ENCODE measurements around the gene RIT2. TPM values are rescaled to one million over a fixed set of nuclear protein-coding genes. Genes with fewer than 3 reads are reported as not detected.

Gene RIT2
- total RNA-seq, 1 donor from 2014 or later, result not detected

- H3K4me3 ChIP-seq (ENCODE audit: low read depth, low read length), result no peak overlapping the region
- H3K27me3 ChIP-seq (ENCODE audit: control insufficient read depth, insufficient read depth, low read length), result no peaks in the 10 kb centered on the region
- H3K36me3 ChIP-seq (ENCODE audit: control insufficient read depth, insufficient read depth, low read length), result no peaks in the 10 kb centered on the region
- no peak for TF ChIP-seq CTCF (IDR thresholded peaks at IDR 0.05; ENCODE audit: insufficient read depth, low read length, poor library complexity, severe bottlenecking)
- no peak for DNase-seq (ENCODE audit: low read depth)
Observed at GRCh38 chr18:43029414-43029813, 86.1 kb downstream of the RIT2 start.

- Histone ChIP-seq H3K36me3 (ENCODE audit: control insufficient read depth, insufficient read depth, low read length) (no peaks in the 10 kb centered on the region), H3K27me3 (ENCODE audit: control insufficient read depth, insufficient read depth, low read length) (no peaks in the 10 kb centered on the region)
- DNase-seq (ENCODE audit: low read depth), result no peak
Observed at GRCh38 chr18:43022874-43023273, 92.6 kb downstream of the RIT2 start.

GRCh38 chr18:43017622-43018021, 97.9 kb downstream of the RIT2 start:
- Histone ChIP-seq H3K36me3 (ENCODE audit: control insufficient read depth, insufficient read depth, low read length) (no peaks in the 10 kb centered on the region), H3K27me3 (ENCODE audit: control insufficient read depth, insufficient read depth, low read length) (no peaks in the 10 kb centered on the region), H3K4me3 (ENCODE audit: low read depth, low read length) (no peak overlapping the region)
- no peak for TF ChIP-seq CTCF (IDR thresholded peaks at IDR 0.05; ENCODE audit: insufficient read depth, low read length, poor library complexity, severe bottlenecking)
- DNase-seq (ENCODE audit: low read depth), result no peak

More at GRCh38 chr18:43022874-43023273, 92.6 kb downstream of the RIT2 start:
- no peak for TF ChIP-seq CTCF (IDR thresholded peaks at IDR 0.05; ENCODE audit: insufficient read depth, low read length, poor library complexity, severe bottlenecking)
- no peak overlapping the region for H3K4me3 ChIP-seq (ENCODE audit: low read depth, low read length)

- H3K4me3 ChIP-seq (ENCODE audit: low read depth, low read length), result no peak overlapping the region
- DNase-seq (ENCODE audit: low read depth), result no peak
- no peaks in the 10 kb centered on the region for H3K36me3 ChIP-seq (ENCODE audit: control insufficient read depth, insufficient read depth, low read length)
- no peaks in the 10 kb centered on the region for H3K27me3 ChIP-seq (ENCODE audit: control insufficient read depth, insufficient read depth, low read length)
- TF ChIP-seq CTCF (IDR thresholded peaks at IDR 0.05; ENCODE audit: insufficient read depth, low read length, poor library complexity, severe bottlenecking), result no peak
Observed at GRCh38 chr18:43013486-43013885, 102.0 kb downstream of the RIT2 start.

- DNase-seq (ENCODE audit: low read depth), result no peak
- Histone ChIP-seq H3K36me3 (ENCODE audit: control insufficient read depth, insufficient read depth, low read length) (no peaks in the 10 kb centered on the region), H3K27me3 (ENCODE audit: control insufficient read depth, insufficient read depth, low read length) (no peaks in the 10 kb centered on the region), H3K4me3 (ENCODE audit: low read depth, low read length) (no peak overlapping the region)
- no peak for TF ChIP-seq CTCF (IDR thresholded peaks at IDR 0.05; ENCODE audit: insufficient read depth, low read length, poor library complexity, severe bottlenecking)
Observed at GRCh38 chr18:43012951-43013350, 102.5 kb downstream of the RIT2 start.

GRCh38 chr18:43010611-43011010, 104.9 kb downstream of the RIT2 start:
- H3K27me3 ChIP-seq (ENCODE audit: control insufficient read depth, insufficient read depth, low read length), result no peaks in the 10 kb centered on the region
- H3K4me3 ChIP-seq (ENCODE audit: low read depth, low read length), result no peak overlapping the region
- H3K36me3 ChIP-seq (ENCODE audit: control insufficient read depth, insufficient read depth, low read length), result no peaks in the 10 kb centered on the region
- no peak for TF ChIP-seq CTCF (IDR thresholded peaks at IDR 0.05; ENCODE audit: insufficient read depth, low read length, poor library complexity, severe bottlenecking)
- no peak for DNase-seq (ENCODE audit: low read depth)
